Lower leg skin (tissue), 3 donors: Measurements from ENCODE around the gene TLE2.

Source experiments
- CTCF ChIP-seq, 3 donors: fragments of 450-650 bp; IDR thresholded peaks; one replicate each; pipeline ENCODE4 v1.5.1; 2016; ENCODE audit warnings: antibody characterized with exemption in 3 of 3, mild to moderate bottlenecking in 3 of 3, moderate library complexity in 2 of 3
- POLR2A ChIP-seq, 2 donors: fragments of 450-650 bp; IDR thresholded peaks; one replicate each; pipeline ENCODE4 v1.6.1; 2016 to 2017; ENCODE audit warnings: antibody characterized with exemption in 2 of 2, mild to moderate bottlenecking in 1 of 2, moderate library complexity in 1 of 2

- no peak for TF ChIP-seq CTCF (IDR thresholded peaks at IDR 0.05)
- no peak for TF ChIP-seq POLR2A (IDR thresholded peaks at IDR 0.05)
These were observed 3.6 kb downstream of the TLE2 start for GRCh38 chr19:3025549-3025886.
